ENCODE results near the gene KLHL40.

- TF ChIP-seq CTCF (IDR thresholded peaks at IDR 0.05) (no peak), POLR2A (IDR thresholded peaks at IDR 0.05) (no peak)
Observed at GRCh38 chr3:42705058-42705767, 19.9 kb downstream of the KLHL40 start.
